Neural cell (in vitro differentiated cells): ENCODE data around the gene MAP2. TPM values are rescaled to one million over a fixed set of nuclear protein-coding genes. Genes with fewer than 3 reads are reported as not detected.
A peak's percentile ranks its signal among the peaks of the same experiment; 100 is the strongest.

Experiments used
- H2AFZ ChIP-seq: fragments of 200-600, 300-800 bp; sonication (generic), shearing (Covaris generic); 2 replicates; pipeline ENCODE4 v1.6.0; 2014; ENCODE audit warnings: low read depth, mild to moderate bottlenecking, antibody characterized with exemption, low read length, moderate library complexity
- H3F3A ChIP-seq: fragments of 200-600 bp; shearing (Covaris generic); 2 replicates; pipeline ENCODE4 v1.6.1; 2016; ENCODE audit warnings: mild to moderate bottlenecking, moderate library complexity, mixed read lengths, antibody characterized with exemption, low read length; ENCODE audit not compliant: insufficient read depth, poor library complexity, severe bottlenecking
- H3K27ac ChIP-seq: fragments of 200-600, 300-800 bp; sonication (generic), shearing (Covaris generic); 2 replicates; pipeline ENCODE4 v1.5.1; 2014; ENCODE audit warnings: mild to moderate bottlenecking, low read length, moderate library complexity
- H3K27me3 ChIP-seq: fragments of 300-800, 200-600 bp; sonication (generic), shearing (Covaris generic); 2 replicates; pipeline ENCODE4 v1.6.0; 2014; ENCODE audit warnings: mild to moderate bottlenecking, low read depth, low read length, moderate library complexity; ENCODE audit not compliant: insufficient read depth
- H3K36me3 ChIP-seq: fragments of 300-800, 200-600 bp; sonication (generic), shearing (Covaris generic); 2 replicates; pipeline ENCODE4 v1.5.1; 2014; ENCODE audit warnings: mild to moderate bottlenecking, antibody characterized with exemption, low read length, moderate library complexity; ENCODE audit not compliant: insufficient read depth
- H3K4me2 ChIP-seq: fragments of 300-800, 200-600 bp; sonication (generic), shearing (Covaris generic); 2 replicates; pipeline ENCODE4 v1.6.0; 2014; ENCODE audit warnings: mild to moderate bottlenecking, low read length
- H3K4me3 ChIP-seq: fragments of 300-800, 200-600 bp; sonication (generic), shearing (Covaris generic); 2 replicates; pipeline ENCODE4 v1.5.1; 2014; ENCODE audit warnings: mild to moderate bottlenecking, low read length, moderate library complexity
- H3K79me2 ChIP-seq: fragments of 200-600 bp; shearing (Covaris generic); replicated peaks from 2 replicates; pipeline ENCODE4 v1.6.0; 2014; ENCODE audit warnings: mild to moderate bottlenecking, low read length, moderate library complexity; ENCODE audit not compliant: insufficient read depth
- H3K9ac ChIP-seq: fragments of 300-800, 200-600 bp; sonication (generic), shearing (Covaris generic); 2 replicates; pipeline ENCODE4 v1.6.1; 2016; ENCODE audit warnings: mild to moderate bottlenecking, low read length, mixed read lengths
- H3K9me2 ChIP-seq: fragments of 200-600 bp; shearing (Covaris generic); 2 replicates; pipeline ENCODE4 v1.6.1; 2016; ENCODE audit warnings: mild to moderate bottlenecking, low read length, mixed read lengths; ENCODE audit not compliant: insufficient read depth
- H3K9me3 ChIP-seq: fragments of 200-600, 300-800 bp; sonication (generic), shearing (Covaris generic); 2 replicates; pipeline ENCODE4 v1.6.1; 2016; ENCODE audit warnings: mild to moderate bottlenecking, mixed run types, low read length, moderate library complexity, mixed read lengths
- H4K20me1 ChIP-seq: fragments of 200-600 bp; shearing (Covaris generic); 2 replicates; pipeline ENCODE4 v1.6.1; 2016; ENCODE audit warnings: mild to moderate bottlenecking, mixed run types; ENCODE audit not compliant: insufficient read depth
- CTCF ChIP-seq: fragments of 450-650 bp; IDR thresholded peaks from 2 replicates; pipeline ENCODE4 v1.5.1; 2014; ENCODE audit warnings: antibody characterized with exemption, mild to moderate bottlenecking, moderate library complexity; ENCODE audit not compliant: poor library complexity, severe bottlenecking
- EP300 ChIP-seq: fragments of 450-650 bp; conservative IDR thresholded peaks from 2 replicates; pipeline ENCODE4 v1.6.1; 2014; ENCODE audit warnings: antibody characterized with exemption, mild to moderate bottlenecking, moderate library complexity; ENCODE audit not compliant: poor library complexity, severe bottlenecking
- EZH2 ChIP-seq: fragments of 200-600, 300-800 bp; shearing (Covaris generic), sonication (generic); IDR thresholded peaks from 2 replicates; pipeline ENCODE4 v1.6.1; 2014; ENCODE audit warnings: antibody characterized with exemption, low read length, borderline replicate concordance, mild to moderate bottlenecking; ENCODE audit not compliant: insufficient read depth, poor library complexity, severe bottlenecking
- MXI1 ChIP-seq: fragments of 450-650 bp; conservative IDR thresholded peaks from 2 replicates; pipeline ENCODE4 v1.6.1; 2014; ENCODE audit warnings: antibody characterized with exemption, mild to moderate bottlenecking; ENCODE audit not compliant: poor library complexity, severe bottlenecking
- POLR2AphosphoS5 ChIP-seq: IDR thresholded peaks from 2 replicates; pipeline ENCODE4 v1.6.1; 2012
- RAD21 ChIP-seq: fragments of 450-650 bp; conservative IDR thresholded peaks from 2 replicates; pipeline ENCODE4 v1.6.1; 2014; ENCODE audit warnings: antibody characterized with exemption, mild to moderate bottlenecking, moderate library complexity
- REST ChIP-seq: IDR thresholded peaks from 2 replicates; pipeline ENCODE4 v1.6.1; 2012; ENCODE audit warnings: borderline replicate concordance
- SMC3 ChIP-seq: fragments of 450-650 bp; conservative IDR thresholded peaks from 2 replicates; pipeline ENCODE4 v1.6.1; 2014; ENCODE audit warnings: antibody characterized with exemption, mild to moderate bottlenecking, moderate library complexity; ENCODE audit not compliant: poor library complexity
- TAF1 ChIP-seq: IDR thresholded peaks from 2 replicates; pipeline ENCODE4 v1.6.1; 2012; ENCODE audit warnings: low read depth
- polyA plus RNA-seq: library from polyadenylated mRNA; depleted of rRNA; stranded (reverse); fragments of >200 nt; gene quantifications from 2 replicates; pipeline ENCODE4 v1.2.3, GENCODE V29; 2014

Gene MAP2
- polyA plus RNA-seq, 1 donor from 2014 or later: 450 TPM

GRCh38 chr2:209610631-209611030, 186.8 kb downstream of the MAP2 start:
- Histone ChIP-seq H3K27me3 (no peaks in the 10 kb centered on the region), H3K9me2 (no peaks in the 10 kb centered on the region), H3K79me2 (peaks cover 89% of the 10 kb centered on the region), H3K9ac (no peak overlapping the region), H3F3A (peaks cover 14% of the 10 kb centered on the region), H3K27ac (no peak overlapping the region), H3K4me3 (no peak overlapping the region), H4K20me1 (peaks cover 16% of the 10 kb centered on the region), H3K4me2 (no peak overlapping the region), H3K9me3 (no peaks in the 10 kb centered on the region), H3K36me3 (peaks cover 20% of the 10 kb centered on the region), H2AFZ (no peak overlapping the region)
- TF ChIP-seq REST (no peak), EZH2 (no peak), POLR2AphosphoS5 (no peak), EP300 (no peak), RAD21 (no peak), SMC3 (no peak), MXI1 (no peak), TAF1 (no peak), CTCF (no peak)

- Histone ChIP-seq H3K36me3 (peaks cover 15% of the 10 kb centered on the region), H2AFZ (no peak overlapping the region), H3K27ac (peak overlapping the region; percentile 48), H3K9me2 (no peaks in the 10 kb centered on the region), H3K27me3 (no peaks in the 10 kb centered on the region), H3K9me3 (no peaks in the 10 kb centered on the region), H3K79me2 (peaks cover 80% of the 10 kb centered on the region), H4K20me1 (peaks cover 27% of the 10 kb centered on the region), H3K4me2 (no peak overlapping the region), H3F3A (peaks cover 5% of the 10 kb centered on the region), H3K4me3 (no peak overlapping the region), H3K9ac (no peak overlapping the region)
- TF ChIP-seq CTCF (no peak), EZH2 (no peak), EP300 (no peak), MXI1 (no peak), SMC3 (no peak), TAF1 (no peak), REST (no peak), POLR2AphosphoS5 (no peak), RAD21 (no peak)
Measured at GRCh38 chr2:209613649-209614305, 189.9 kb downstream of the MAP2 start.
